SK-N-SH treated with all-trans-retinoic acid at 6 μM for 48 hours (cell line): Measurements from ENCODE around the gene IL9.

Source experiments
- ATAC-seq: fragments of 200-7000 bp; cut with Tn5 transposase; 3 replicates; pipeline ENCODE4 v1.9.1; 2020; ENCODE audit warnings: mild to moderate bottlenecking, moderate library complexity
- ARNTL ChIP-seq: fragments of 450-650 bp; formaldehyde crosslinking; IDR thresholded peaks from 2 replicates; pipeline ENCODE4 v1.5.0; 2020; ENCODE audit warnings: low read depth, mild to moderate bottlenecking, moderate library complexity, borderline replicate concordance
- BACH2 ChIP-seq: fragments of 250-450 bp; sonication (Bioruptor Pico); IDR thresholded peaks from 2 replicates; pipeline ENCODE4 v1.9.0; 2021; ENCODE audit warnings: mild to moderate bottlenecking, borderline replicate concordance
- CREB5 ChIP-seq: fragments of 250-450 bp; sonication (Bioruptor Pico); IDR thresholded peaks from 2 replicates; pipeline ENCODE4 v1.5.1; 2020; ENCODE audit warnings: low read depth, mild to moderate bottlenecking, moderate library complexity
- ESRRG ChIP-seq: fragments of 250-450 bp; sonication (Bioruptor Pico); IDR thresholded peaks from 2 replicates; pipeline ENCODE4 v1.6.1; 2021; ENCODE audit warnings: mild to moderate bottlenecking
- GLIS3 ChIP-seq: fragments of 250-450 bp; sonication (Bioruptor Pico); IDR thresholded peaks from 2 replicates; pipeline ENCODE4 v1.5.0; 2020; ENCODE audit warnings: mild to moderate bottlenecking, moderate library complexity
- ISL1 ChIP-seq: fragments of 250-450 bp; sonication (Bioruptor Pico); IDR thresholded peaks from 2 replicates; pipeline ENCODE4 v2.1.2; 2022; ENCODE audit warnings: mild to moderate bottlenecking, moderate library complexity
- OSR1 ChIP-seq: fragments of 250-450 bp; sonication (Bioruptor Pico); IDR thresholded peaks from 2 replicates; pipeline ENCODE4 v1.8.0; 2022; ENCODE audit warnings: moderate library complexity, mild to moderate bottlenecking, inconsistent platforms
- PATZ1 ChIP-seq: fragments of 250-450 bp; sonication (Bioruptor Pico); IDR thresholded peaks from 2 replicates; pipeline ENCODE4 v1.8.0; 2020; ENCODE audit warnings: mild to moderate bottlenecking, moderate library complexity, borderline replicate concordance
- POU6F1 ChIP-seq: fragments of 250-450 bp; sonication (Bioruptor Pico); IDR thresholded peaks from 2 replicates; pipeline ENCODE4 v1.8.0; 2021; ENCODE audit warnings: low read depth, mild to moderate bottlenecking, moderate library complexity, borderline replicate concordance
- PPARA ChIP-seq: fragments of 250-450 bp; sonication (Bioruptor Pico); IDR thresholded peaks from 2 replicates; pipeline ENCODE4 v1.5.0; 2020; ENCODE audit warnings: mild to moderate bottlenecking, borderline replicate concordance
- RARB ChIP-seq: fragments of 250-450 bp; sonication (Bioruptor Pico); IDR thresholded peaks from 2 replicates; pipeline ENCODE4 v1.8.0; 2021; ENCODE audit warnings: mild to moderate bottlenecking, moderate library complexity
- SNAI2 ChIP-seq: fragments of 250-450 bp; sonication (Bioruptor Pico); IDR thresholded peaks from 2 replicates; pipeline ENCODE4 v1.5.0; 2020; ENCODE audit warnings: mild to moderate bottlenecking, moderate library complexity
- TCF4 ChIP-seq: fragments of 250-450 bp; sonication (Bioruptor Pico); IDR thresholded peaks from 2 replicates; pipeline ENCODE4 v1.8.0; 2021; ENCODE audit warnings: mild to moderate bottlenecking, moderate library complexity, borderline replicate concordance
- TOX ChIP-seq: fragments of 250-450 bp; sonication (Bioruptor Pico); IDR thresholded peaks from 2 replicates; pipeline ENCODE4 v1.8.0; 2021; ENCODE audit warnings: mild to moderate bottlenecking, moderate library complexity, borderline replicate concordance
- TSHZ2 ChIP-seq: fragments of 250-450 bp; sonication (Bioruptor Pico); IDR thresholded peaks from 2 replicates; pipeline ENCODE4 v1.5.0; 2020; ENCODE audit warnings: mild to moderate bottlenecking, moderate library complexity
- ZC3H10 ChIP-seq: fragments of 250-450 bp; sonication (Bioruptor Pico); IDR thresholded peaks from 2 replicates; pipeline ENCODE4 v1.5.1; 2021; ENCODE audit warnings: mild to moderate bottlenecking, moderate library complexity
- ZFP3 ChIP-seq: fragments of 250-450 bp; sonication (Bioruptor Pico); IDR thresholded peaks from 2 replicates; pipeline ENCODE4 v1.5.0; 2020; ENCODE audit warnings: mild to moderate bottlenecking, moderate library complexity
- ZFP30 ChIP-seq: fragments of 450-650 bp; formaldehyde crosslinking; IDR thresholded peaks from 2 replicates; pipeline ENCODE4 v1.5.0; 2022; ENCODE audit warnings: mild to moderate bottlenecking, moderate library complexity
- ZNF565 ChIP-seq: fragments of 450-650 bp; formaldehyde crosslinking; conservative IDR thresholded peaks from 2 replicates; pipeline ENCODE4 v1.5.0; 2020; ENCODE audit warnings: low read depth, mild to moderate bottlenecking, moderate library complexity
- ZNF70 ChIP-seq: fragments of 450-650 bp; formaldehyde crosslinking; IDR thresholded peaks from 2 replicates; pipeline ENCODE4 v1.5.0; 2020; ENCODE audit warnings: mild to moderate bottlenecking, moderate library complexity
- ZNF8 ChIP-seq: fragments of 450-650 bp; formaldehyde crosslinking; IDR thresholded peaks from 2 replicates; pipeline ENCODE4 v1.5.0; 2020; ENCODE audit warnings: mild to moderate bottlenecking, moderate library complexity
- TF ChIP-seq, protein P1 (sequence below): fragments of 250-450 bp; sonication (Bioruptor Pico); IDR thresholded peaks from 2 replicates; pipeline ENCODE4 v1.5.1; 2021; ENCODE audit warnings: mild to moderate bottlenecking, moderate library complexity

Gene IL9

GRCh38 chr5:135930029-135930948, 34.6 kb upstream of the IL9 start (continued):
- TF ChIP-seq, protein P1, sequence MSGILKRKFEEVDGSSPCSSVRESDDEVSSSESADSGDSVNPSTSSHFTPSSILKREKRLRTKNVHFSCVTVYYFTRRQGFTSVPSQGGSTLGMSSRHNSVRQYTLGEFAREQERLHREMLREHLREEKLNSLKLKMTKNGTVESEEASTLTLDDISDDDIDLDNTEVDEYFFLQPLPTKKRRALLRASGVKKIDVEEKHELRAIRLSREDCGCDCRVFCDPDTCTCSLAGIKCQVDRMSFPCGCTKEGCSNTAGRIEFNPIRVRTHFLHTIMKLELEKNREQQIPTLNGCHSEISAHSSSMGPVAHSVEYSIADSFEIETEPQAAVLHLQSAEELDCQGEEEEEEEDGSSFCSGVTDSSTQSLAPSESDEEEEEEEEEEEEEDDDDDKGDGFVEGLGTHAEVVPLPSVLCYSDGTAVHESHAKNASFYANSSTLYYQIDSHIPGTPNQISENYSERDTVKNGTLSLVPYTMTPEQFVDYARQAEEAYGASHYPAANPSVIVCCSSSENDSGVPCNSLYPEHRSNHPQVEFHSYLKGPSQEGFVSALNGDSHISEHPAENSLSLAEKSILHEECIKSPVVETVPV (CRISPR knock-in tag), result no peak
- TF ChIP-seq ZNF70 (CRISPR knock-in tag), result no peak

GRCh38 chr5:135921388-135921787, 25.7 kb upstream of the IL9 start:
- TF ChIP-seq PPARA (no peak), TCF4 (CRISPR knock-in tag) (no peak), ZFP3 (CRISPR knock-in tag) (no peak), ISL1 (CRISPR knock-in tag) (no peak), TOX (CRISPR knock-in tag) (no peak), SNAI2 (CRISPR knock-in tag) (no peak), GLIS3 (CRISPR knock-in tag) (no peak)
- TF ChIP-seq, protein P1 (CRISPR knock-in tag), result no peak
- ATAC-seq, result no peak

- no peak for TF ChIP-seq RARB (CRISPR knock-in tag)
- TF ChIP-seq ARNTL, result no peak
- no peak for TF ChIP-seq ZFP3 (CRISPR knock-in tag)
- no peak for TF ChIP-seq OSR1 (CRISPR knock-in tag)
- TF ChIP-seq TOX (CRISPR knock-in tag), result no peak
- no peak for TF ChIP-seq ZFP30 (CRISPR knock-in tag)
- no peak for TF ChIP-seq CREB5 (CRISPR knock-in tag)
- TF ChIP-seq POU6F1 (CRISPR knock-in tag), result no peak
- no peak for TF ChIP-seq TCF4 (CRISPR knock-in tag)
- TF ChIP-seq, protein P1 (CRISPR knock-in tag), result no peak
- TF ChIP-seq TSHZ2 (CRISPR knock-in tag), result no peak
- no peak for TF ChIP-seq PPARA
- no peak for TF ChIP-seq ESRRG (CRISPR knock-in tag)
- TF ChIP-seq ZNF8 (CRISPR knock-in tag), result no peak
- TF ChIP-seq ZNF70 (CRISPR knock-in tag), result no peak
- TF ChIP-seq BACH2, result no peak
- no peak for TF ChIP-seq ZNF565 (CRISPR knock-in tag)
- no peak for TF ChIP-seq ZC3H10
- TF ChIP-seq PATZ1, result no peak
- TF ChIP-seq, all 23 proteins: peak for 0
- no peak for ATAC-seq
Observed at GRCh38 chr5:135920199-135920598, 24.6 kb upstream of the IL9 start.
